Natural killer cell treated with Interleukin-12 subunit alpha and Interleukin-12 subunit beta and Interleukin-15 and Interleukin-18, amount 100 ng/mL, for 72 hours (primary cell): ENCODE results near the gene RNF150. TPM values are rescaled to one million over a fixed set of nuclear protein-coding genes. Genes with fewer than 3 reads are reported as not detected.

ENCODE experiments used
- ATAC-seq, 2 donors: fragments of 150-1000 bp; cut with Tn5 transposase in 1 of 2; sonication (Bioruptor Pico), chemical (Tn5 transposase) in 1 of 2; 2 replicates each; pipeline ENCODE4 v1.10.0; 2021
- DNase-seq: peaks from one replicate; pipeline ENCODE4 v3.0.0; 2022; ENCODE audit warnings: low spot score
- H3K27ac Mint-ChIP-seq, 2 donors: 1 replicate in 1 of 2; 2 replicates in 1 of 2; pipeline ENCODE4 v1.8.0; 2022; ENCODE audit warnings: mixed read lengths in 2 of 2, mild to moderate bottlenecking in 1 of 2, moderate library complexity in 1 of 2
- H3K27me3 Mint-ChIP-seq, 2 donors: 1 replicate in 1 of 2; 2 replicates in 1 of 2; pipeline ENCODE4 v1.8.0; 2022; ENCODE audit warnings: mixed read lengths in 2 of 2
- H3K36me3 Mint-ChIP-seq: one replicate; pipeline ENCODE4 v1.8.0; 2022; ENCODE audit warnings: mixed read lengths
- H3K4me1 Mint-ChIP-seq, 2 donors: 1 replicate in 1 of 2; 2 replicates in 1 of 2; pipeline ENCODE4 v1.8.0; 2022; ENCODE audit warnings: low read depth in 2 of 2, mixed read lengths in 2 of 2, mild to moderate bottlenecking in 1 of 2
- H3K4me3 Mint-ChIP-seq: one replicate; pipeline ENCODE4 v1.8.0; 2022; ENCODE audit warnings: mixed read lengths
- H3K9me3 Mint-ChIP-seq: 2 replicates; pipeline ENCODE4 v1.8.0; 2022; ENCODE audit warnings: mixed read lengths
- total RNA-seq, 2 donors: library from RNA; stranded (reverse); gene quantifications; one replicate each; pipeline ENCODE4 v1.2.3, GENCODE V29; 2022

RNF150 gene
- total RNA-seq, 2 donors from 2014 or later, result not detected

- no peaks in the 10 kb centered on the region for H3K4me1 Mint-ChIP-seq
- H3K9me3 Mint-ChIP-seq, result no peaks in the 10 kb centered on the region
- no peak overlapping the region for H3K27ac Mint-ChIP-seq
- no peaks in the 10 kb centered on the region for H3K36me3 Mint-ChIP-seq
- ATAC-seq (no peak), DNase-seq (no peak)
- no peaks in the 10 kb centered on the region for H3K27me3 Mint-ChIP-seq
- no peak overlapping the region for H3K4me3 Mint-ChIP-seq
These were observed 13.2 kb downstream of the RNF150 start for GRCh38 chr4:141120036-141120593.

GRCh38 chr4:141119071-141119470 lies 14.2 kb downstream of the RNF150 start:
- Mint-ChIP-seq H3K36me3 (no peaks in the 10 kb centered on the region), H3K9me3 (no peaks in the 10 kb centered on the region), H3K27ac (no peak overlapping the region), H3K4me1 (no peaks in the 10 kb centered on the region), H3K27me3 (no peaks in the 10 kb centered on the region), H3K4me3 (no peak overlapping the region)
- ATAC-seq (no peak), DNase-seq (no peak)

- Mint-ChIP-seq H3K27me3 (no peaks in the 10 kb centered on the region), H3K4me1 (no peaks in the 10 kb centered on the region), H3K36me3 (no peaks in the 10 kb centered on the region), H3K9me3 (peaks cover 5% of the 10 kb centered on the region), H3K4me3 (no peak overlapping the region), H3K27ac (no peak overlapping the region)
- DNase-seq (no peak), ATAC-seq (no peak)
These were observed 14.9 kb downstream of the RNF150 start for GRCh38 chr4:141118381-141118780.

GRCh38 chr4:141117935-141118334 lies 15.3 kb downstream of the RNF150 start:
- H3K27ac Mint-ChIP-seq, result no peak overlapping the region
- H3K4me1 Mint-ChIP-seq, result no peaks in the 10 kb centered on the region
- H3K4me3 Mint-ChIP-seq, result no peak overlapping the region
- H3K36me3 Mint-ChIP-seq, result no peaks in the 10 kb centered on the region
- ATAC-seq, result no peak
- no peak for DNase-seq
- H3K9me3 Mint-ChIP-seq, result peaks cover 6% of the 10 kb centered on the region
- no peaks in the 10 kb centered on the region for H3K27me3 Mint-ChIP-seq

GRCh38 chr4:141109983-141110382 lies 23.3 kb downstream of the RNF150 start:
- Mint-ChIP-seq H3K4me1 (no peaks in the 10 kb centered on the region), H3K4me3 (no peak overlapping the region), H3K27me3 (no peaks in the 10 kb centered on the region), H3K9me3 (peaks cover 9% of the 10 kb centered on the region), H3K27ac (no peak overlapping the region), H3K36me3 (no peaks in the 10 kb centered on the region)
- no peak for ATAC-seq
- DNase-seq, result no peak

- no peaks in the 10 kb centered on the region for H3K27me3 Mint-ChIP-seq
- H3K9me3 Mint-ChIP-seq, result peaks cover 3% of the 10 kb centered on the region
- ATAC-seq (no peak), DNase-seq (no peak)
- H3K4me3 Mint-ChIP-seq, result no peak overlapping the region
- H3K27ac Mint-ChIP-seq, result no peak overlapping the region
- no peaks in the 10 kb centered on the region for H3K4me1 Mint-ChIP-seq
- no peaks in the 10 kb centered on the region for H3K36me3 Mint-ChIP-seq
These were observed 25.3 kb downstream of the RNF150 start for GRCh38 chr4:141107927-141108326.

- no peak overlapping the region for H3K4me3 Mint-ChIP-seq
- no peaks in the 10 kb centered on the region for H3K27me3 Mint-ChIP-seq
- ATAC-seq, result no peak
- DNase-seq, result no peak
- H3K9me3 Mint-ChIP-seq, result peaks cover 3% of the 10 kb centered on the region
- no peak overlapping the region for H3K27ac Mint-ChIP-seq
- H3K36me3 Mint-ChIP-seq, result no peaks in the 10 kb centered on the region
- no peaks in the 10 kb centered on the region for H3K4me1 Mint-ChIP-seq
These were observed 30.9 kb downstream of the RNF150 start for GRCh38 chr4:141102367-141102766.

- no peaks in the 10 kb centered on the region for H3K4me1 Mint-ChIP-seq
- H3K27me3 Mint-ChIP-seq, result no peaks in the 10 kb centered on the region
- DNase-seq (no peak), ATAC-seq (no peak)
- H3K36me3 Mint-ChIP-seq, result no peaks in the 10 kb centered on the region
- H3K4me3 Mint-ChIP-seq, result no peak overlapping the region
- no peak overlapping the region for H3K27ac Mint-ChIP-seq
- H3K9me3 Mint-ChIP-seq, result peaks cover 3% of the 10 kb centered on the region
These were observed 31.8 kb downstream of the RNF150 start for GRCh38 chr4:141101511-141101910.

- no peaks in the 10 kb centered on the region for H3K4me1 Mint-ChIP-seq
- no peaks in the 10 kb centered on the region for H3K36me3 Mint-ChIP-seq
- no peak overlapping the region for H3K4me3 Mint-ChIP-seq
- H3K27me3 Mint-ChIP-seq, result no peaks in the 10 kb centered on the region
- no peak overlapping the region for H3K27ac Mint-ChIP-seq
- ATAC-seq (no peak), DNase-seq (no peak)
- peaks cover 3% of the 10 kb centered on the region for H3K9me3 Mint-ChIP-seq
These were observed 33.9 kb downstream of the RNF150 start for GRCh38 chr4:141099326-141099725.

- H3K4me1 Mint-ChIP-seq, result no peaks in the 10 kb centered on the region
- no peak overlapping the region for H3K4me3 Mint-ChIP-seq
- no peaks in the 10 kb centered on the region for H3K36me3 Mint-ChIP-seq
- no peaks in the 10 kb centered on the region for H3K27me3 Mint-ChIP-seq
- H3K27ac Mint-ChIP-seq, result no peak overlapping the region
- DNase-seq (no peak), ATAC-seq (no peak)
- peaks cover 11% of the 10 kb centered on the region for H3K9me3 Mint-ChIP-seq
These were observed 35.1 kb downstream of the RNF150 start for GRCh38 chr4:141098163-141098562.

GRCh38 chr4:141090473-141090872 lies 42.8 kb downstream of the RNF150 start:
- DNase-seq, result no peak
- no peak for ATAC-seq
- no peak overlapping the region for H3K27ac Mint-ChIP-seq
- no peaks in the 10 kb centered on the region for H3K27me3 Mint-ChIP-seq
- H3K4me1 Mint-ChIP-seq, result no peaks in the 10 kb centered on the region
- no peak overlapping the region for H3K4me3 Mint-ChIP-seq
- H3K36me3 Mint-ChIP-seq, result no peaks in the 10 kb centered on the region
- H3K9me3 Mint-ChIP-seq, result peaks cover 11% of the 10 kb centered on the region

GRCh38 chr4:141081921-141082395 lies 51.3 kb downstream of the RNF150 start:
- no peaks in the 10 kb centered on the region for H3K4me1 Mint-ChIP-seq
- no peak overlapping the region for H3K4me3 Mint-ChIP-seq
- DNase-seq, result no peak
- H3K36me3 Mint-ChIP-seq, result no peaks in the 10 kb centered on the region
- H3K9me3 Mint-ChIP-seq, result peaks cover 3% of the 10 kb centered on the region
- no peaks in the 10 kb centered on the region for H3K27me3 Mint-ChIP-seq
- ATAC-seq, result no peak
- no peak overlapping the region for H3K27ac Mint-ChIP-seq

GRCh38 chr4:141080668-141081067 lies 52.6 kb downstream of the RNF150 start:
- no peak overlapping the region for H3K27ac Mint-ChIP-seq

GRCh38 chr4:141079393-141079930 lies 53.8 kb downstream of the RNF150 start:
- Mint-ChIP-seq H3K9me3 (peaks cover 3% of the 10 kb centered on the region), H3K27ac (no peak overlapping the region), H3K27me3 (no peaks in the 10 kb centered on the region), H3K36me3 (no peaks in the 10 kb centered on the region), H3K4me1 (no peaks in the 10 kb centered on the region), H3K4me3 (no peak overlapping the region)
- DNase-seq, result no peak
- no peak for ATAC-seq

More at GRCh38 chr4:141080668-141081067, 52.6 kb downstream of the RNF150 start:
- H3K4me1 Mint-ChIP-seq, result no peaks in the 10 kb centered on the region
- H3K27me3 Mint-ChIP-seq, result no peaks in the 10 kb centered on the region
- ATAC-seq, result no peak
- no peaks in the 10 kb centered on the region for H3K36me3 Mint-ChIP-seq
- DNase-seq, result no peak
- H3K4me3 Mint-ChIP-seq, result no peak overlapping the region
- peaks cover 3% of the 10 kb centered on the region for H3K9me3 Mint-ChIP-seq

GRCh38 chr4:141078871-141079270 lies 54.4 kb downstream of the RNF150 start:
- Mint-ChIP-seq H3K36me3 (no peaks in the 10 kb centered on the region), H3K4me3 (no peak overlapping the region), H3K27ac (no peak overlapping the region), H3K27me3 (no peaks in the 10 kb centered on the region), H3K9me3 (peaks cover 3% of the 10 kb centered on the region), H3K4me1 (no peaks in the 10 kb centered on the region)
- ATAC-seq (no peak), DNase-seq (no peak)
